Naive thymus-derived CD4-positive, alpha-beta T cell (primary cell): ENCODE measurements around the gene THSD4. TPM values are rescaled to one million over a fixed set of nuclear protein-coding genes. Genes with fewer than 3 reads are reported as not detected.

ENCODE experiments used
- ATAC-seq: fragments of 150-1000 bp; cut with Tn5 transposase; 2 replicates; pipeline ENCODE4 v1.10.0; 2021; ENCODE audit warnings: mild to moderate bottlenecking, moderate library complexity
- CTCF ChIA-PET: fragments of 350-600 bp; sonication (Branson Sonifier 250); formaldehyde crosslinking; loops from one replicate; lab custom pipeline; 2021; ENCODE audit warnings: antibody characterized with exemption; lab: Charles Lee
- POLR2A ChIA-PET: fragments of 350-600 bp; sonication (Branson Sonifier 250); formaldehyde crosslinking; loops from one replicate; lab custom pipeline; 2021; ENCODE audit warnings: antibody characterized with exemption, inconsistent platforms; lab: Charles Lee
- DNase-seq, 9 donors: peaks; one replicate each; pipeline versions ENCODE4 v3.0.0 to v3.0.0-alpha.2; 2020 to 2022; ENCODE audit warnings: mixed read lengths in 1 of 9
- H3K27ac ChIP-seq: one replicate; pipeline ENCODE4 v1.7.0; 2013; ENCODE audit warnings: mild to moderate bottlenecking, low read depth, low read length, moderate library complexity
- H3K27me3 ChIP-seq, 2 donors: one replicate each; pipeline ENCODE4 v1.7.0; 2013; ENCODE audit warnings: low read length in 2 of 2, mild to moderate bottlenecking in 2 of 2, moderate library complexity in 2 of 2; ENCODE audit not compliant: control insufficient read depth in 2 of 2, insufficient read depth in 2 of 2
- H3K36me3 ChIP-seq, 3 experiments: 1 replicate in 2 of 3; 2 replicates in 1 of 3; pipeline ENCODE4 v1.7.0; 2013; ENCODE audit warnings: low read length in 3 of 3, mild to moderate bottlenecking in 3 of 3, moderate library complexity in 1 of 3; ENCODE audit not compliant: insufficient read depth in 3 of 3, control insufficient read depth in 2 of 3
- H3K4me1 ChIP-seq, 2 donors: one replicate each; pipeline ENCODE4 v1.7.0; 2013; ENCODE audit warnings: low read length in 2 of 2, mild to moderate bottlenecking in 2 of 2, moderate library complexity in 1 of 2; ENCODE audit not compliant: control insufficient read depth in 2 of 2, insufficient read depth in 2 of 2
- H3K4me3 ChIP-seq: 2 replicates; pipeline ENCODE4 v1.7.0; 2013; ENCODE audit warnings: mild to moderate bottlenecking, low read length
- H3K9me3 ChIP-seq, 3 experiments: 1 replicate in 2 of 3; 2 replicates in 1 of 3; pipeline ENCODE4 v1.7.0; 2013; ENCODE audit warnings: low read length in 3 of 3; ENCODE audit not compliant: control insufficient read depth in 2 of 3
- H3K27ac Mint-ChIP-seq, 9 donors: one replicate each; pipeline ENCODE4 v1.8.0; 2020 to 2022; ENCODE audit warnings: mixed read lengths in 9 of 9, mild to moderate bottlenecking in 8 of 9, moderate library complexity in 5 of 9, inconsistent platforms in 2 of 9
- H3K27me3 Mint-ChIP-seq, 5 donors: one replicate each; pipeline ENCODE4 v1.8.0; 2021 to 2022; ENCODE audit warnings: mixed read lengths in 5 of 5, mild to moderate bottlenecking in 1 of 5
- H3K36me3 Mint-ChIP-seq, 5 donors: one replicate each; pipeline ENCODE4 v1.8.0; 2020 to 2022; ENCODE audit warnings: mixed read lengths in 5 of 5, mild to moderate bottlenecking in 3 of 5, inconsistent platforms in 1 of 5
- H3K4me1 Mint-ChIP-seq, 7 donors: one replicate each; pipeline ENCODE4 v1.8.0; 2020 to 2022; ENCODE audit warnings: mixed read lengths in 7 of 7, mild to moderate bottlenecking in 3 of 7, inconsistent platforms in 1 of 7
- H3K4me3 Mint-ChIP-seq, 10 donors: one replicate each; pipeline ENCODE4 v1.8.0; 2020 to 2022; ENCODE audit warnings: mild to moderate bottlenecking in 10 of 10, mixed read lengths in 10 of 10, moderate library complexity in 6 of 10, inconsistent platforms in 2 of 10
- H3K9me3 Mint-ChIP-seq, 11 donors: one replicate each; pipeline ENCODE4 v1.8.0; 2020 to 2022; ENCODE audit warnings: mixed read lengths in 11 of 11, mild to moderate bottlenecking in 4 of 11, inconsistent platforms in 1 of 11, moderate library complexity in 1 of 11
- intact Hi-C, 2 donors: fragments of 100-400 bp; cut with micrococcal nuclease; formaldehyde crosslinking; loops; one replicate each; pipeline ENCODE4 v1.15.1; 2023
- polyA plus RNA-seq, 2 donors: library from polyadenylated mRNA; unstranded; fragments of 300-500 nt; fragmentation: Illumina TruSeq; gene quantifications; one replicate each; pipeline ENCODE4 v1.2.3, GENCODE V29; 2021
- total RNA-seq, 6 experiments: library from RNA in 5 of 6; stranded (reverse) in 5 of 6; gene quantifications; 1 replicate in 5 of 6; 2 replicates in 1 of 6; pipeline ENCODE4 v1.2.3 and lab custom pipeline; 2021 to 2026

Gene THSD4
- total and polyA plus RNA-seq, 7 experiments from 2014 or later, result not detected

DNA sequence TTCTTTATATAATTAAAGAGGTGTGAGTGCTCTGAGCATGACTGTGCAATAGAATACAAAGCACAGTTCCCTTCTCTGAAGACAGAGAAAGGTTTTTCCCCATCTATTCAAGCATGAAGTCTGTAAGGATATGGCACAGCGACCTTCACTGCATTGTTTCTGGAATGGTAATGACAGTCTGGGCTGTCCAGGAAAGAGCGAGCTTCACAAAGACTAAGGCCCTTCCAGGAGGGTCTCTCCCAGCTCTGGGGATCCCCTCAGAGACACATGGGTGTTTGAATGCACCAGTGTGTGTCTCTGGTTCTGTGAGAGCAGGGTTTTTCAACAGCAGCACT is 515.2 kb downstream of the THSD4 start:
- Histone ChIP-seq H3K4me3 (no peak overlapping the region), H3K9me3 (no peaks in the 10 kb centered on the region), H3K36me3 (no peaks in the 10 kb centered on the region), H3K4me1 (no peaks in the 10 kb centered on the region), H3K27ac (no peak overlapping the region), H3K27me3 (no peaks in the 10 kb centered on the region)
- peaks cover 0 to 2% (median 0%) of the 10 kb centered on the region in 11 donors for H3K9me3 Mint-ChIP-seq
- DNase-seq (no peak), ATAC-seq (no peak)
- POLR2A ChIA-PET, result no interaction called here
- H3K27ac Mint-ChIP-seq, result no peak overlapping the region
- peaks cover 17 to 44% (median 33%) of the 10 kb centered on the region in 5 donors for H3K27me3 Mint-ChIP-seq
- no peaks in the 10 kb centered on the region for H3K36me3 Mint-ChIP-seq
- CTCF ChIA-PET, result no interaction called here
- intact Hi-C loops, result no loop called here
- H3K4me3 Mint-ChIP-seq, result no peak overlapping the region
- no peaks in the 10 kb centered on the region for H3K4me1 Mint-ChIP-seq

DNA sequence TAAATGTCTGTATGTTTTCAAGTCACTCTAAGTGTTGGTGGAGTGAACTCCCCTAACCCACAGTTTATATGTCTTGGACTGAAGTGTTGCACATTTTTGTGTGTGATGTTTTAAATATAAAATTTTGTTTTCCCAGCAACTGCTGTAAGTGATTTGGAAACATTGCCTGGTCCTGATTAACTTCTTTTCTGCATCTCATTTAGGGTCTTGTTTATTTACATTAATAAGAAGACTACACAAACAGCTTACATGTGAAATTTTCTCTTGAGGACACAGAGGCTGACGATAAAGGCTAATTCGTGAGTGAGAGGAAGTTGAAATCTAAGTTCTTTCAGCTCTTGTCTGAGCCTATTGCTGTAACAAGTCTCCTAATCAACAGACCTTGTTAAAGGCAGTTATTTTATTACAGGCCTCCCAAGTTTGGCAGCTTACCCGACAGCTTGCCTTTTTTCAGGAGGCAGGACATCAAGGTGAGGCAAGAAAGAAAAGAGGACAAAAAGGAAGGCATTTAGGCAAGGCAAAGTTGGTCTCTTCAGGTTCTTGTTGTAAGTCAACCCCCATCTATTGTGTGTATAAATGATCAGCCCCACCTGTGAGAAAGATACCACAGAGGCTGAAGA is 517.4 kb downstream of the THSD4 start:
- intact Hi-C loops, result no loop called here
- no peak for ATAC-seq
- no peak overlapping the region for H3K4me3 Mint-ChIP-seq
- H3K27ac Mint-ChIP-seq, result no peak overlapping the region
- peaks cover 0 to 2% (median 0%) of the 10 kb centered on the region in 11 donors for H3K9me3 Mint-ChIP-seq
- H3K27me3 Mint-ChIP-seq, result peaks cover 15 to 38% (median 31%) of the 10 kb centered on the region in 5 donors
- no peaks in the 10 kb centered on the region for H3K36me3 Mint-ChIP-seq
- Histone ChIP-seq H3K4me1 (no peaks in the 10 kb centered on the region), H3K4me3 (no peak overlapping the region), H3K27ac (no peak overlapping the region), H3K27me3 (no peaks in the 10 kb centered on the region), H3K36me3 (no peaks in the 10 kb centered on the region), H3K9me3 (no peaks in the 10 kb centered on the region)
- H3K4me1 Mint-ChIP-seq, result no peaks in the 10 kb centered on the region
- ChIA-PET CTCF (no interaction called here), POLR2A (no interaction called here)
- DNase-seq, result no peak

DNA sequence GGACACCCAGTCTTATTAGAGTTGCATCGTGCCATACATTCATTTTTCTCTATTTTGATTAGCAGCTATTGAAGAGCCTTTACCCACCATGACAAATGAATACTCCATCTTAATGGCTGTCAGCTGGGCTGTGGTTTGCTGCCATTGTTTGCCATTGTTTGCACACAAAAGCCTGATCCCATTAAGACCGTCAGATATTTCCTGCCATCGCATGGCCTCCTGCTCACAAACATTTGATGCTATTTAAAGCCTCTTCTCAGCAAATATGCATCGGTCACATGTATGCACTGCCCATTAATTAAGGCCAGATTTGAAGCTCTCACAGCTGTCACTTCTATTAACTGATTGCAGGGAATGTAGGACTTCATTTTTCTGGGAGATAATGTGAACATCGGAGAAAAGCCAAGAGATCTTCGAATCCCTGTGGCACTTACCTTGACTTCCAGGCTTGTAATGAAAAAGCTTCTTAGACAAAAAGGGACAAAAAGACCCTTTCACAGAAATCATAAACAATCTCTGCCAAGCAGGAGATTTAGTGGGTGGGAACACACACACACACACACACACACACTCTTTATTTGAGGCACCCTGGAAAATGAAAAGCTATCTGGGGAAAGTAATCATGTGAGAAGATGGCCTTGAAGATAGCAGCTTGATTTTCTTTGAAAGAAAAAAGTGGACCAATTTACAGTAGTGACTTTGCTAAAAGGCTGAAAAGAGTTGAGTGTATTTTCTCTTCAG is 519.7 kb downstream of the THSD4 start:
- POLR2A ChIA-PET, result no interaction called here
- no peaks in the 10 kb centered on the region for H3K27me3 ChIP-seq
- Mint-ChIP-seq H3K4me1 (no peaks in the 10 kb centered on the region), H3K9me3 (no peaks in the 10 kb centered on the region), H3K27ac (no peak overlapping the region), H3K4me3 (no peak overlapping the region), H3K36me3 (no peaks in the 10 kb centered on the region), H3K27me3 (peaks cover 12 to 30% (median 26%) of the 10 kb centered on the region in 5 donors)
- no peaks in the 10 kb centered on the region for H3K36me3 ChIP-seq
- H3K4me1 ChIP-seq, result no peaks in the 10 kb centered on the region
- no peak overlapping the region for H3K4me3 ChIP-seq
- H3K27ac ChIP-seq, result no peak overlapping the region
- H3K9me3 ChIP-seq, result no peaks in the 10 kb centered on the region
- CTCF ChIA-PET, result no interaction called here
- DNase-seq (no peak), ATAC-seq (no peak)
- intact Hi-C loops, result no loop called here

DNA sequence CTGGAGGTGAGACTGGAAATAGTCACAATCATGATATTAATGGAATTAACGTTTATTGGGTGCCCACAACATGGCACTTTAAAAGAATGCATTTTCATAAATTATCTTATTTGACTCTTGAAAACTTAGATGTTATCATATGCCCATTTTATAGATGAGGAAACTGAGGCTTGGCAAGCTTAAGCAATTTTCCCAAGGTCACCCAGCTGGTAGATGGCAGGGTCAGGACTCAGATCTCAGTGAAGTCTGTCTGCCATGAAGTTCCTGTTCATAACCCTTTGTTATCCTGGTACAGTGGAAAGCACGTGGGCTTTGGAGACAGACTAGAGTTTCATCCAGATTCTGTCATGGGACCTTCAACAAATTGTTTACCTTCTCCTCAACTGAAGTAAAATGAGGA is 520.5 kb downstream of the THSD4 start:
- no peaks in the 10 kb centered on the region for H3K4me1 Mint-ChIP-seq
- H3K9me3 Mint-ChIP-seq, result peaks cover 0 to 2% (median 0%) of the 10 kb centered on the region in 11 donors
- H3K36me3 Mint-ChIP-seq, result no peaks in the 10 kb centered on the region
- no peak overlapping the region for H3K4me3 ChIP-seq
- no peaks in the 10 kb centered on the region for H3K9me3 ChIP-seq
- H3K36me3 ChIP-seq, result no peaks in the 10 kb centered on the region
- DNase-seq (no peak), ATAC-seq (no peak)
- H3K27ac Mint-ChIP-seq, result no peak overlapping the region
- CTCF ChIA-PET, result no interaction called here
- no peak overlapping the region for H3K4me3 Mint-ChIP-seq
- no peaks in the 10 kb centered on the region for H3K27me3 ChIP-seq
- intact Hi-C loops, result no loop called here
- POLR2A ChIA-PET, result no interaction called here
- H3K27me3 Mint-ChIP-seq, result peaks cover 12 to 32% (median 29%) of the 10 kb centered on the region in 5 donors
- H3K27ac ChIP-seq, result no peak overlapping the region
- H3K4me1 ChIP-seq, result no peaks in the 10 kb centered on the region

DNA sequence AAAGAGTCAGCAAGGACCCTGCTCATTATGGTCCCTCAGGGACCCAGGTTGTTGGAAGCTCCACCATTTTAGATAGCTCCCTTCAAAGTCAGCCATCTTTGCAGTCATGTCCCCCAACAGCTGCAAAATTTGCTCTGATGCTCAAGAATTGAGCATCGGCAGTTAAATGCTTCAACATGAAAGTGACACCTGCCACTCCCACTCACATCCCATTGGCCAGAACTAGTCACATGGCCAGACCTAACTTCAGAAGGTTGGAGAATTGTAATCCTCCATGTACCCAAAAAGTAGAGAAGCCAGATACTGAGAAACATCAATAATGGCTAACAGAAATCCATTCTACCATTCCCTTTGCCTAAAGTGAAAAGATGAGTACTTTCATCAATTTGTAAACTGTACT is 523.6 kb downstream of the THSD4 start:
- ChIA-PET CTCF (no interaction called here), POLR2A (no interaction called here)

DNA sequence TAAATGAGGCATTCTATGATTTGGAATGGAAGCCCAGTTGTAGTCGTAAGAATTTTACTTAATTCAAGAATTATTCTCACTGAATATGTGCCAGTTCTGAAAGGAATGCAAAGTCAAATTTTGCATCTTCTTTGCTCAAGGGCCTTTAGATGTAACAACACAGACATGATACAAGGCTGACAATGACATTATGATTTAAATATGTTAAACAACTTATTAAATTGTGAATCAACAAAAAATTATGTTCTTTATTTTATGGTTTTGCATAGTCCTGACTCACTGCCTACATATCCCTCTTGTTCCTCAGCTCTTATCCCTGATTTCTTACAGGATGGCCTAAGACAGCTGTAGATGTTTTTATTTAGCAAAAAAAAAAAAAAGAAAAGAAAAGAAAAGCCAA is 524.2 kb downstream of the THSD4 start:
- H3K36me3 ChIP-seq, result no peaks in the 10 kb centered on the region
- H3K4me1 ChIP-seq, result no peaks in the 10 kb centered on the region
- no peak for ATAC-seq
- H3K27ac ChIP-seq, result no peak overlapping the region
- DNase-seq, result no peak
- intact Hi-C loops, result no loop called here
- no peaks in the 10 kb centered on the region for H3K9me3 ChIP-seq
- Mint-ChIP-seq H3K27me3 (peaks cover 12 to 35% (median 28%) of the 10 kb centered on the region in 5 donors), H3K4me3 (no peak overlapping the region), H3K4me1 (no peaks in the 10 kb centered on the region), H3K36me3 (no peaks in the 10 kb centered on the region), H3K9me3 (peaks cover 0 to 5% (median 0%) of the 10 kb centered on the region in 11 donors), H3K27ac (no peak overlapping the region)
- no peaks in the 10 kb centered on the region for H3K27me3 ChIP-seq
- POLR2A ChIA-PET, result no interaction called here
- CTCF ChIA-PET, result no interaction called here
- H3K4me3 ChIP-seq, result no peak overlapping the region

More for the DNA sequence above, 523.6 kb downstream of the THSD4 start:
- DNase-seq, result no peak
- Mint-ChIP-seq H3K4me3 (no peak overlapping the region), H3K4me1 (no peaks in the 10 kb centered on the region), H3K27ac (no peak overlapping the region), H3K36me3 (no peaks in the 10 kb centered on the region), H3K9me3 (peaks cover 0 to 5% (median 0%) of the 10 kb centered on the region in 11 donors), H3K27me3 (peaks cover 12 to 35% (median 31%) of the 10 kb centered on the region in 5 donors)
- Histone ChIP-seq H3K27me3 (no peaks in the 10 kb centered on the region), H3K9me3 (no peaks in the 10 kb centered on the region), H3K4me3 (no peak overlapping the region), H3K36me3 (no peaks in the 10 kb centered on the region), H3K27ac (no peak overlapping the region), H3K4me1 (no peaks in the 10 kb centered on the region)
- intact Hi-C loops, result no loop called here
- ATAC-seq, result no peak

DNA sequence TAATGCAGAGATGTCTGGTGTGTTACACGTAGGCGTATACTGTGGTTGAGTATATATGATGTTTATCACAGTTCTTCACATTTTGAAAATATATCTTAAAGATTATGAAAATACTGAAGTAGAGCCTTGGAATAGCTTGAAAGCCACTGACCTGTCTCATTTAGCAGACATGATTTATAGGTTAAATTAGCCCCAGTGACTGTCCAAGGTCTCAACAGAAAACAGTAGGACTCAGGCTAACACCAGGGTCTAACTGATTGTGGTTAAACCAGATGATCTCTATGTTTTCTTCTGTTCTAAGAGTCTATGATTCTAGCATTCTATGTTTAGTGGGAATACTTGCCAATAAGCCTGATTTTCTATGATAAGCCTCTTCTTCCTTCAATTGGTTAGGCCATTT is 528.6 kb downstream of the THSD4 start:
- POLR2A ChIA-PET, result no interaction called here
- no peaks in the 10 kb centered on the region for H3K4me1 Mint-ChIP-seq
- H3K27me3 Mint-ChIP-seq, result peaks cover 6 to 28% (median 25%) of the 10 kb centered on the region in 5 donors
- H3K27ac ChIP-seq, result no peak overlapping the region
- H3K36me3 ChIP-seq, result no peaks in the 10 kb centered on the region
- H3K9me3 ChIP-seq, result no peaks in the 10 kb centered on the region
- intact Hi-C loops, result no loop called here
- CTCF ChIA-PET, result no interaction called here
- H3K27me3 ChIP-seq, result no peaks in the 10 kb centered on the region
- H3K27ac Mint-ChIP-seq, result no peak overlapping the region
- peaks cover 0 to 10% (median 3%) of the 10 kb centered on the region in 11 donors for H3K9me3 Mint-ChIP-seq
- no peak overlapping the region for H3K4me3 Mint-ChIP-seq
- H3K4me3 ChIP-seq, result no peak overlapping the region
- no peaks in the 10 kb centered on the region for H3K36me3 Mint-ChIP-seq
- DNase-seq (no peak), ATAC-seq (no peak)
- H3K4me1 ChIP-seq, result no peaks in the 10 kb centered on the region
